ENCODE results near the gene PGK2.

DNA sequence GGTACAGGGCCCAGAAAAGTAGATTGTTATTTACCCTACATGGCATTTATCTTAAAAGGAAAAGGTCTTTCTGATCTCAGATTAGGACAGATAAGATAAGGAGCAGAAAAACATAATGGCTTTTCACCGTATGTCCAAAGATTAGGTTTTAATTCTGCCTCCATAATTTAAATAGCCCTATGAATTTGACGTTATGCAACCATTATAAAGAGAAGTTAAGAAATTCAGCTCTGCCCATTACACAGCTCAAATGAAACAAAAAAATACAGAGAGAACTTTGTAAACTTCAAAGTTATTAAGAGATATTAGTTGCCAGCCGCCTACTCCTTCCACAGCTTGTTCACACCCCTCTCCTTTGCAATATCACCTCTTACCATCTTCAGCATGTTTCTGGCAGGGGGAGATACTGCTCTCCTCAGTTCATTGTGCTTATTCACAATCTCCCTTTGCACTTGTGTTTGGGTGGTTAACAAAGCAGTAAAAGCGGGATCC is 51.0 kb downstream of the PGK2 start:
- TF ChIP-seq CTCF (IDR thresholded peaks at IDR 0.05; ENCODE audit: insufficient read depth, low read length) (no peak), POLR2AphosphoS5 (IDR thresholded peaks at IDR 0.05; ENCODE audit: low read depth) (no peak)
- TF ChIP-seq, protein P1, sequence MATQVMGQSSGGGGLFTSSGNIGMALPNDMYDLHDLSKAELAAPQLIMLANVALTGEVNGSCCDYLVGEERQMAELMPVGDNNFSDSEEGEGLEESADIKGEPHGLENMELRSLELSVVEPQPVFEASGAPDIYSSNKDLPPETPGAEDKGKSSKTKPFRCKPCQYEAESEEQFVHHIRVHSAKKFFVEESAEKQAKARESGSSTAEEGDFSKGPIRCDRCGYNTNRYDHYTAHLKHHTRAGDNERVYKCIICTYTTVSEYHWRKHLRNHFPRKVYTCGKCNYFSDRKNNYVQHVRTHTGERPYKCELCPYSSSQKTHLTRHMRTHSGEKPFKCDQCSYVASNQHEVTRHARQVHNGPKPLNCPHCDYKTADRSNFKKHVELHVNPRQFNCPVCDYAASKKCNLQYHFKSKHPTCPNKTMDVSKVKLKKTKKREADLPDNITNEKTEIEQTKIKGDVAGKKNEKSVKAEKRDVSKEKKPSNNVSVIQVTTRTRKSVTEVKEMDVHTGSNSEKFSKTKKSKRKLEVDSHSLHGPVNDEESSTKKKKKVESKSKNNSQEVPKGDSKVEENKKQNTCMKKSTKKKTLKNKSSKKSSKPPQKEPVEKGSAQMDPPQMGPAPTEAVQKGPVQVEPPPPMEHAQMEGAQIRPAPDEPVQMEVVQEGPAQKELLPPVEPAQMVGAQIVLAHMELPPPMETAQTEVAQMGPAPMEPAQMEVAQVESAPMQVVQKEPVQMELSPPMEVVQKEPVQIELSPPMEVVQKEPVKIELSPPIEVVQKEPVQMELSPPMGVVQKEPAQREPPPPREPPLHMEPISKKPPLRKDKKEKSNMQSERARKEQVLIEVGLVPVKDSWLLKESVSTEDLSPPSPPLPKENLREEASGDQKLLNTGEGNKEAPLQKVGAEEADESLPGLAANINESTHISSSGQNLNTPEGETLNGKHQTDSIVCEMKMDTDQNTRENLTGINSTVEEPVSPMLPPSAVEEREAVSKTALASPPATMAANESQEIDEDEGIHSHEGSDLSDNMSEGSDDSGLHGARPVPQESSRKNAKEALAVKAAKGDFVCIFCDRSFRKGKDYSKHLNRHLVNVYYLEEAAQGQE (IDR thresholded peaks at IDR 0.05; ENCODE audit: insufficient replicate concordance, low read depth) = no peak
